IPS-NIHi7 (cell line): ENCODE data around the gene PAK2.
A peak's percentile ranks its signal among the peaks of the same experiment; 100 is the strongest.
"Not testable (repeated sequence)": the region's sequence is repeated elsewhere in the genome, so short reads cannot be mapped to it uniquely, and the experiment has no call there.

Experiments used
- DNase-seq: peaks from one replicate; pipeline ENCODE4 v3.0.0; 2012; ENCODE audit warnings: mixed read lengths; ENCODE audit errors: extremely low spot score

Gene PAK2

DNA sequence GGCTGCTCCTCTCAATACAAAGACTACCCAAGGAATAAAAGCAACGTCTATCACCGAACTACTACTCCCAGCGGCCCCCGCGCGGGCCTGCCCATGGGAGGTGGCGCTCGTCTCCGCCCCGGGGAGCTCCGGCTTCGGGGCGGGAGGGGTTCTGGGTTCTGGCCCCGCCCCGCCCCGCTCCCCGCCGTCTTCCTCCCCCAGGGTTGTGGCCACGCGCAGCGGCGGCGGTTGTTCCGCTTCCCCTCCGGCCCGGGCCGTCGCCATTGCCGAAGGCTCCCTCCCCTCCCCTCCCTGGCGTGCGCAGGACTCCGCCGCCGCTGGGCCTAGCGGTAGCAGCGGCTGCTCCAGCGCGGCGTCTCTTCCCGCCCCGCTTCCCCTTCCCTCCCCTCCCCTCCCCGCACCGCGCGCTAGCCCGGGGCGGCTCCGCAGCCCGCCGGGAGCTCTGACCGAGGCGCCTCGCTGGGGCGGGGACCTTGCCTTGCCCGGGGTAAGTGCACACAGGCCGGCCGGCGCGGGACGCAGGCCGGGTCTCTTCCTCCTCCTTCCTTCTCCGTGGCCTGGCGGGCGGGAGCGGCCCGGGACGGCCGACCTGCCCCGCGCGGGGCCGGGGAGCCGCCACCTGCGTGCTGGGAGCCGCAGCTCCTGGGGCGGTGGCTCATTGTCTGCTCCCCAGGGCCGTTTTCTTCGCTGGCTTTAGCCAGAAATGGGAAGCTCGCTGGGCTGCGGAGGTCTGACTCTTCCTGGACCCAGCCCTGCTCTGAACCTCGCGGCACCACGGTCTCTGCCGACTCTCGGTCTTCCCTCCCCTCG is at the start of gene PAK2:
Gene PAK2, plus strand, starts transcription at position 187 of the 810 bp plus-strand sequence. CDS start 42,790 bp downstream, outside the sequence.
- peak; percentile 94 for DNase-seq

GRCh38 chr3:196689941-196690660 is 49.6 kb upstream of the PAK2 start:
- no peak for DNase-seq

DNA sequence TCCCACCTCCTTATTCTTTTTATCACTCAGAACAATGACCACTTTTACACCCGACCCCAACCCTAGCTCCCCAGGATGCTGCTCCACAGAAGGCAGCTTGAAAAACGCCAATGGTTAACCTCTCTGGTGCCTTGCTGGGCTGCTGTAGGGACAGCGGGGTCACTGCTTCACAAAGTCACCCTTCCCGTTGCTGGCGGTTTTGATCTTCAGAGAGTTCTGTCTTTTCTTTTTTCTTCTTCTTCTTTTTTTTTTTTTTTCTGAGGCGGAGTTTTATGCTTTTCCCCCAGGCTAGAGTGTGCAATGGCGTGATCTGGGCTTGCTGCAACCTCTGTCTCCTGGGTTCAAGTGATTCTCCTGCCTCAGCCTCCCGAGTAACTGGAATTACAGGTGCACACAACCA is 48.3 kb upstream of the PAK2 start:
- no peak for DNase-seq

DNA sequence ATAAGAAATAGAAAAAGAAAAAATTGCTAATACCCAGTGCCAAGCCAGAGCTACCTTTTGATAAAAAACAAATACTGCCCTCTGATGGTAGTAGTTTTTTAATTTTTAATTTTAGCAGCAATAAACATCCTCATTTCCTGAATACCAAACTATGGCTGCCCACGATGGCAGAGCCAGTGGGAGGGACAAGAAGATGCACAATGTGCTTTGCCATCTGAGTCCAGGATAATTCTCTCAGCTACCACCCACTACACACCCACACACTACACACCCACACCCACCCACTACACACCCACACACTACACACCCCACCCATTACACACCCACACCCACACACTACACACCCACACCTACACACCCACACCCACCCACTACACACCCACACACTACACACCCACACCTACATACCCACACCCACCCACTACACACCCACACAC is 45.4 kb upstream of the PAK2 start:
- DNase-seq: no peak

DNA sequence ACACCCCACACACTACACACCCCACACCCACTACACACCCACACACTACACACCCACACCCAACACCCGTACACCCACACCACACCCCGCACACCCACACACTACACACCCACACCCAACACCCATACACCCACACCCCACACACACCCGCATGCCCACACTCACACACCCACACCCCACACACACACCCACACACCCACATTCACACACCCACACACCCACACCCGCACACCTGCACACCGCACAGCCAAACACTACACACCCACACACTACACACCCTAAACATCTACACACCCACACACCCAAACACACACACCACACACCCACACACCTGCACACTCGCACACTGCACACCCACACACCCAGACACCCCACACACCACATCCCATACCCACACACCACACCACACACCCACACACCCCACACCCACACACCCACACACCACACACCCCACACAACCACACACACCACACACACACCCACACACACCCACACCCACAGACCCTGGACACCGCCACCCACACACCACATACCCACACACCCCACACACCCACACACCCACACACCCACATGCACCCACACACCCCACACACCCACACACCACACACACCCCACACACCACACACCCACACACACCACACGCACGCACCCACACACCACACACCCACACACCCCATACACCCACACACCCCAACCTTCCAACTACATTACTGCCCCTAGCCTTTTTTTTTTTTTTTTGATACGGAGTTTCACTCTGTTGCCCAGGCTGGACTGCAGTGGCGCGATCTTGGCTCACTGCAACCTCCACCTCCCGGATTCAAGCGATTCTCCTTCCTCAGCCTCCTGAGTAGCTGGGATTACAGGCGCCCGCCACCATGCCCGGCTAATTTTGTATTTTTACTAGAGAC is 44.5 kb upstream of the PAK2 start:
- no peak for DNase-seq

DNA sequence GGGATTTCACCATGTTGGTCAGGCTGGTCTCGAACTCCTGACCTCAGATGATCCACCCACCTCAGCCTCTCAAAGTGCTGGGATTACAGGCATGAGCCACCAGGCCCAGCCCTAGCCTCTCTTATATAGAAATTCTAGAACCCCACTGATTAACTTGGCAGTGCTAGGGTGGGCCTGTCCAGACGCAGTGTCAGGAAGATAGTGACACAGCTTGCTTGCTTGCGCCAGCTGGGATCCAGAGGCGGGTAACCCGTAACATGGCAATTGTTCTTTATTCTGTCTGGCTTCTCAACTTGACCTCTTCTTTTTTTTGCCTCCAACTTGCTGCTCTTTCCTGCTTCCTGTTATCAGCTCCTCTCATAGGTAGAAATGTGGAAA is 43.8 kb upstream of the PAK2 start:
- DNase-seq: no peak

- DNase-seq: no peak
Measured at GRCh38 chr3:196697270-196697669, 42.4 kb upstream of the PAK2 start.

GRCh38 chr3:196699749-196700148 is 39.9 kb upstream of the PAK2 start:
- DNase-seq: no peak

DNA sequence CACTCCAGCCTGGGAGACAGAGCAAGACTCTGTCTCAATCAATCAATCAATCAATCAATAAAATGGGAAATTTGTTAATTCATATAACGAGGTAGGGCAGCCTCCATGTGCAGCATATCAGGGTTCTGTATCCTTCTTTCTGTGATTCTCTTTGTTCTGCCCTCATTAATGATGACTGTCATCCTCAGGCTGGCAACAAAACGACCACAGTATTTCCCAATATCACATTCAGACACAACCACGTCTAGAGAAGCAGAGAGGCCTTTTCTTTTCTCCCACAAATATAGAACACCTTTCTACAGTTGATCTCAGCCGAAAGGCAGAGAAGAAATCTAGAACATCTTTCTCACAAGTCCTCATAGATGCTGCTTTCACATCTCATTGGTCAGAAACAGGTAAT is 38.9 kb upstream of the PAK2 start:
- no peak for DNase-seq

GRCh38 chr3:196706327-196706726 is 33.3 kb upstream of the PAK2 start:
- no peak for DNase-seq

GRCh38 chr3:196706731-196707130 is 32.9 kb upstream of the PAK2 start:
- no peak for DNase-seq

DNA sequence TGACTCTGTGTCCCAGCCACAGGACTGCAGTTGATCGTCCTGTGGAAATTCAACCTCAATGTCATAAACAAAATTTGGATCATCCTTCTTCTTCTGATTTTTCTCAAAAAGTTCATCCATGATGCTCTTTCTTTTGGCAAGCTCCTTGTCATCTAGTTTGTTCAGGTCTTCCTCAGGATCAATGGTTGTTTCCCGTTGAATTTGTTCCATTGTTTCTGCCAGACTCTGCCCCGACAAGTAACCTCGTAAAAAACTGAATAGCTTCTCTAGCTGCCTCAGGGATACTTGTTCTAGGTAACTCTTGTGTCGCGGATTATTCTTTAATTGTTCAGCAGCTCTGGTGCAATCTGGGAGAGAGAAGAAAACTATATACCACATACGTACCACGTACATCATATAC is 32.1 kb upstream of the PAK2 start:
- DNase-seq: no peak

GRCh38 chr3:196708467-196708866 is 31.2 kb upstream of the PAK2 start:
- DNase-seq: no peak

DNA sequence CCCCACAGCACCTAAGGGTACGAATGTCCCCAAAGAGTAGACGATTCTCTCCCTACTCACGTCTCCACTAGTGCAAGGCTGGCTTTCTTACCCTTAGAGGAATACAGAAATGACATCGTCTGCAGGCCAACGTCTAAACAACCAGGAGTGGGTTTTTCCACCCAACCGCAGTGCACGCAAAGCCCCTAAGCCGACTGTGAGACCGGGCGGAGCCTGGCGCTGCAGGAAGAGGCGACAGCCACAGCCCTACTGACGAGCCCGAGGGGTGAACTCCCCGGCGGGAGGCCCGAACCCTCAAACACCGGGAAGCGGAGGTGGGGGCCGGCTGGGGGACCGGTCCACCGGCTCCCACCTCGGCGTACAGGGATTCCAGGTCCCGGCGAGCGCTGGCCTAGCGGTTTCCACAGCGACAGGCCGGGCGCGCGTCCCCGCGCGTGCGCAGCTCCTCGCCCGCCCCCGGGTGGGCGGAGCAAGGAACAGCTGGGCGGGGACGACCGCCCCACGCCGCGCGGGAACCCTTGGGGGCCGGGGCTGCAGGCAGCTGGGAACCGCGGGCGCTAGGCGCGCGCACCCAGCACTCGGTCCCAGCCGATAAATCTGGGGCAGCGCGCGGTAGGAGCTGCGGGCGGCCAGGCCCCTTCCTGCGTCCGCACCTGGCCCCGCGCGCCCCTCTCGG is 27.7 kb upstream of the PAK2 start, which contains the start of the genes CEP19 and PIGX:
Gene CEP19, minus strand, starts transcription at position 413 of the 676 bp plus-strand sequence. CDS start 3,593 bp downstream, outside the sequence.
Gene PIGX, plus strand, starts transcription at position 540 of the 676 bp plus-strand sequence.
- DNase-seq: peak; percentile 93

DNA sequence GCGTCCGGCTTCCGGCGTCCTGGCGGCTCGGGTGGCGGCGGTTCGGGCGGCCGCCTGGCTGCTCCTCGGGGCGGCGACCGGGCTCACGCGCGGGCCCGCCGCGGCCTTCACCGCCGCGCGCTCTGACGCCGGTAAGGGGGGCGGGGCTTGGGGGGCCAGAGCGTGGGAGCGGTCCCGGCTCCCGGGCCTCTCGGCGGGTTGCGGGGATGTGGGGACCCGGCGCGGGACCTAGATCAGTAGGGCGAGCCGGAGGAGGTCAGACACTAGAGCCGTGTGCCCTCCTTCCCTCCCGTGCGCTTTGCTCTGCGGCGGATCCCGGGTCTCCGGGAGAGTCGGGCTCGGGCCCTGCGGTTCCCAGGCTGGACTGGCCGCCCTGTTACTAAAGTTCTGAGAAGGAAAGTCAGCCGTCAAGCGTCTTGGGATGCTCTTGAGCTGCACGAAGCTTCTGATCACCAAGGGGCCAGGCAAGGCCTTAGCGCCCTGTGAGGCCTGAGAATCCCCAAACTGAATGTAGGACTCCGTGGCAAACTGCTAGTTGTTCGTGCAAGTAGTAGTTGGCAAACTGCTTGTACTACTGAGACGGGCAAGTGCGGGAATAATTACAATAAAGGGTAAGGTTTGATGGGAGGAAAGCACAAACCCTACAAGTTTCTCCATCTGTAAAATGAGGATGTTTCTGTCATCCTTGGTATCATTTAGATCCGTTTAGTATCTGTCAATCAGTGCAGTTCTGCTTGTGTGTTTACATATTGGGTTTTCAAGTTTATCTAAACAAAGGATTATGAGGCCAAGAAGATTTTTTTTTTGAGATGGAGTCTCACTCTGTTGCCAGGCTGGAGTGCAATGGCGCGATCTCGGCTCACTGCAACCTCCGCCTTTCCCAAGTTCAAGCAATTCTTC is 26.9 kb upstream of the PAK2 start:
- DNase-seq: peak; percentile 64

- not testable (repeated sequence) for DNase-seq
Measured at GRCh38 chr3:196717162-196717561, 22.5 kb upstream of the PAK2 start.

DNA sequence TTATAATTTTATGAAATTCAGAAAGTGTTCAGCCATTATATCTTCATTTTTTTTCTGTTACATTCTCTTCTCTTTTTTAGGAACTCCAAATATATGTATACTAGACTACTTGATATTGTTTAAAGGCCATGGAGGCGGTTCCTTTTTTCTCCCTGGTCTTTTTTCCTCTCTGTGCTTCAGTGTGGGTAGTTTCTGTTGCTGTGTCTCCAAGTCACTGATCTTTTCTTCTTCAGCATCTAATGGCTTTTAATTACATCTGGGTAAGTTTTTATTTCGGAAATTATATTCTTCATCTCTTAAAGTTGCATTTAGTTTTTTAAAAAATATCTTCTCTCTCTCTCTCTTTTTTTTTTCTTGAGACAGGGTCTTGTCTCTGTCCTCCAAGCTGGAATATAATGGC is 18.6 kb upstream of the PAK2 start:
- no peak for DNase-seq

- DNase-seq: no peak
Measured at GRCh38 chr3:196726788-196727675, 12.6 kb upstream of the PAK2 start.

DNA sequence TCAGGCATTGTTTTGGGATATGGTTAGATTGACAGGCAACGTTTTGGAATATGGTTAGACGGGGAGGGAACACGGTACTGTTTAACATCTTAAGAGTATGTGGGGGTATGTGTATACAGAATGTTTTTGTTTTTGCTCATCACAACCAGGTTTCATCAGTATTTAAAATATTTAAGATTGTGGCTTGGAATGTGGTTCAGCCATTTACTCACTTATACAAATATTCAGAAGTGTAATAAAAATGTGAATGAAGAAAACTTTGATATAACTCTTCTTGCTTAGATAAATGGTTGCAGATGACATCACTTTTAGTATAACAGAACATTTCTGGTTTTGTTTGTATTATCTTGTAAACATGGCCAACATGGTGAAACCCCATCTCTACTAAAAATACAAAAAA is 3.9 kb upstream of the PAK2 start:
- DNase-seq: no peak
